ENCODE results near the gene SF3B5. TPM values are rescaled to one million over a fixed set of nuclear protein-coding genes. Genes with fewer than 3 reads are reported as not detected.
"Not testable (repeated sequence)": the region's sequence is repeated elsewhere in the genome, so short reads cannot be mapped to it uniquely, and the experiment has no call there.

SF3B5 gene
- total RNA-seq, 1 donor from 2014 or later: 112 TPM

GRCh38 chr6:144052488-144052887 lies 42.9 kb downstream of the SF3B5 start:
- no peaks in the 10 kb centered on the region for H3K4me1 Mint-ChIP-seq
- no peak overlapping the region for H3K27ac Mint-ChIP-seq
- no peak overlapping the region for H3K4me3 Mint-ChIP-seq
- peaks cover 22% of the 10 kb centered on the region for H3K9me3 Mint-ChIP-seq
- H3K27me3 Mint-ChIP-seq (ENCODE audit: low read depth): peaks cover 34% of the 10 kb centered on the region
- H3K36me3 Mint-ChIP-seq: no peaks in the 10 kb centered on the region
- TF ChIP-seq, protein P1, sequence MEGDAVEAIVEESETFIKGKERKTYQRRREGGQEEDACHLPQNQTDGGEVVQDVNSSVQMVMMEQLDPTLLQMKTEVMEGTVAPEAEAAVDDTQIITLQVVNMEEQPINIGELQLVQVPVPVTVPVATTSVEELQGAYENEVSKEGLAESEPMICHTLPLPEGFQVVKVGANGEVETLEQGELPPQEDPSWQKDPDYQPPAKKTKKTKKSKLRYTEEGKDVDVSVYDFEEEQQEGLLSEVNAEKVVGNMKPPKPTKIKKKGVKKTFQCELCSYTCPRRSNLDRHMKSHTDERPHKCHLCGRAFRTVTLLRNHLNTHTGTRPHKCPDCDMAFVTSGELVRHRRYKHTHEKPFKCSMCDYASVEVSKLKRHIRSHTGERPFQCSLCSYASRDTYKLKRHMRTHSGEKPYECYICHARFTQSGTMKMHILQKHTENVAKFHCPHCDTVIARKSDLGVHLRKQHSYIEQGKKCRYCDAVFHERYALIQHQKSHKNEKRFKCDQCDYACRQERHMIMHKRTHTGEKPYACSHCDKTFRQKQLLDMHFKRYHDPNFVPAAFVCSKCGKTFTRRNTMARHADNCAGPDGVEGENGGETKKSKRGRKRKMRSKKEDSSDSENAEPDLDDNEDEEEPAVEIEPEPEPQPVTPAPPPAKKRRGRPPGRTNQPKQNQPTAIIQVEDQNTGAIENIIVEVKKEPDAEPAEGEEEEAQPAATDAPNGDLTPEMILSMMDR (IDR thresholded peaks at IDR 0.05; ENCODE audit: unreplicated experiment): no peak
- DNase-seq (ENCODE audit: low spot score in 2 of 2, unreplicated experiment in 2 of 2): no peak

GRCh38 chr6:144049386-144049785 lies 46.0 kb downstream of the SF3B5 start:
- TF ChIP-seq, protein P1 (IDR thresholded peaks at IDR 0.05; ENCODE audit: unreplicated experiment): no peak
- Mint-ChIP-seq H3K36me3 (no peaks in the 10 kb centered on the region), H3K4me1 (no peaks in the 10 kb centered on the region), H3K9me3 (peaks cover 28% of the 10 kb centered on the region), H3K4me3 (no peak overlapping the region), H3K27ac (no peak overlapping the region), H3K27me3 (ENCODE audit: low read depth) (peaks cover 15% of the 10 kb centered on the region)
- DNase-seq (ENCODE audit: low spot score in 2 of 2, unreplicated experiment in 2 of 2): no peak

- H3K4me1 Mint-ChIP-seq: no peaks in the 10 kb centered on the region
- TF ChIP-seq, protein P1 (IDR thresholded peaks at IDR 0.05; ENCODE audit: unreplicated experiment): no peak
These were observed 47.7 kb downstream of the SF3B5 start for GRCh38 chr6:144047688-144048087.

DNA sequence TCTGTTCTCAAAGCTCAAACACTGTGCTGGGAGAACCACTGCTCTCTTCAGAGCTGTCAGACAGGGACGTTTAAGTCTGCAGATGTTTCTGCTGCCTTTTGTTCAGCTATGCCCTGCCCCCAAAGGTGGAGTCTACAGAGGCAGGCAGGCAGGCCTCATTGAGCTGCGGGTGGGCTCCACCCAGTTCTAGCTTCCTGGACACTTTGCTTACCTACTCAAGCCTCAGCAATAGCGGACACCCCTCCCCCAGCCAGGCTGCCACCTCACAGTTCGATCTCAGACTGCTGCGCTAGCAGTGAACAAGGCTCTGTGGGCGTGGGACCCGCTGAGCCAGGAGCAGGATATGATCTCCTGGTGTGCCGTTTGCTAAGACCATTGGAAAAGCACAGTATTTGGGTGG lies 48.7 kb downstream of the SF3B5 start:
- Mint-ChIP-seq H3K9me3 (peaks cover 31% of the 10 kb centered on the region), H3K27me3 (ENCODE audit: low read depth) (peaks cover 15% of the 10 kb centered on the region)
- H3K36me3 Mint-ChIP-seq; H3K27ac Mint-ChIP-seq; H3K4me3 Mint-ChIP-seq; DNase-seq (ENCODE audit: low spot score in 2 of 2, unreplicated experiment in 2 of 2); H3K4me1 Mint-ChIP-seq: not testable (repeated sequence)

More at GRCh38 chr6:144047688-144048087, 47.7 kb downstream of the SF3B5 start:
- Mint-ChIP-seq H3K4me3 (no peak overlapping the region), H3K36me3 (no peaks in the 10 kb centered on the region), H3K9me3 (peaks cover 31% of the 10 kb centered on the region), H3K27me3 (ENCODE audit: low read depth) (peaks cover 15% of the 10 kb centered on the region), H3K27ac (no peak overlapping the region)
- no peak for DNase-seq (ENCODE audit: low spot score in 2 of 2, unreplicated experiment in 2 of 2)

GRCh38 chr6:144044989-144045388 lies 50.4 kb downstream of the SF3B5 start:
- DNase-seq (ENCODE audit: low spot score in 2 of 2, unreplicated experiment in 2 of 2); H3K4me1 Mint-ChIP-seq; H3K4me3 Mint-ChIP-seq; H3K36me3 Mint-ChIP-seq; H3K27ac Mint-ChIP-seq: not testable (repeated sequence)
- peaks cover 12% of the 10 kb centered on the region for H3K27me3 Mint-ChIP-seq (ENCODE audit: low read depth)
- peaks cover 33% of the 10 kb centered on the region for H3K9me3 Mint-ChIP-seq

Other genes with a start within 250 kb of the SF3B5 start
- gene ZC2HC1B, start 231.1 kb downstream of the SF3B5 start, total RNA-seq: 0.29 TPM in 1 of 3 replicates, not detected in the others
- gene PLAGL1, start 87.3 kb downstream of the SF3B5 start, total RNA-seq: 158 to 164 TPM (median 161 TPM) in 3 replicates
- 4.5 to 4.9 TPM (median 4.6 TPM) in 3 replicates for gene STX11, start 54.9 kb upstream of the SF3B5 start, total RNA-seq
- 133 to 148 TPM (median 146 TPM) in 3 replicates for gene UTRN, start 189.8 kb upstream of the SF3B5 start, total RNA-seq